Femur (tissue), 1 donor: ENCODE measurements around the gene RNF217.
A peak's percentile ranks its signal among the peaks of the same experiment; 100 is the strongest.
"Not testable (repeated sequence)": the region's sequence is repeated elsewhere in the genome, so short reads cannot be mapped to it uniquely, and the experiment has no call there.

Experiments
- DNase-seq: peaks from one replicate; pipeline ENCODE4 v3.0.0-alpha.2; 2017

The RNF217 gene, protein sequence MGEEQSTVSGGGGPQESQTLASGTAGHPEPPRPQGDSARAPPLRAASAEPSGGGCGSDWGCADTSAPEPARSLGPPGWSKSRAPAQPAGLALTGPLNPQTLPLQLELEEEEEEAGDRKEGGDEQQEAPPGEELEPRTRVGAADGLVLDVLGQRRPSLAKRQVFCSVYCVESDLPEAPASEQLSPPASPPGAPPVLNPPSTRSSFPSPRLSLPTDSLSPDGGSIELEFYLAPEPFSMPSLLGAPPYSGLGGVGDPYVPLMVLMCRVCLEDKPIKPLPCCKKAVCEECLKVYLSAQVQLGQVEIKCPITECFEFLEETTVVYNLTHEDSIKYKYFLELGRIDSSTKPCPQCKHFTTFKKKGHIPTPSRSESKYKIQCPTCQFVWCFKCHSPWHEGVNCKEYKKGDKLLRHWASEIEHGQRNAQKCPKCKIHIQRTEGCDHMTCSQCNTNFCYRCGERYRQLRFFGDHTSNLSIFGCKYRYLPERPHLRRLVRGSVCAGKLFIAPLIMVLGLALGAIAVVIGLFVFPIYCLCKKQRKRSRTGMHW

GRCh38 chr6:124961777-124962638 is at the start of gene RNF217:
RNF217 (plus strand) TSS chr6:124962437; CDS start chr6:124962545, 108 bp downstream.
- peak; percentile 79 for DNase-seq

GRCh38 chr6:124913056-124913455 is 49.2 kb upstream of the RNF217 start:
- no peak for DNase-seq

DNA sequence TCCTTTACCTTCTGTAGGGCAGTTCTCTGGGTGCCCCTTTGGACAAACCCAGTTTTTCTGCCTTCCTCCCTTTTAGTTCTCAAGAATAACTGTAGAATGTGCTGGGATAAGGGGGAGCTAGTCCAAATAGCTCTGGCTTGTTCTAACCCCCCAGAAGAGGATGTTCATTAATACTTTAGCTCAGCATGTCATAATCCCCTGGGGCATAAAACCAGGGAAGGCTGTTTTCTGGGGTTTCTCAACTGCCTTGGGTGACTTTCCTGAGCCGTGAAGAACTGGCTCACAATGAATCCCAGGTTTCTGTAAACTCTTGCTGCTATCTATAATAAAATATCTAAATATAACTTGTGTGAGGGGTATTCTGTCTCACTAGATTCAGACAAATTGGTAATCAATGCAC is 44.5 kb upstream of the RNF217 start:
- no peak for DNase-seq

DNA sequence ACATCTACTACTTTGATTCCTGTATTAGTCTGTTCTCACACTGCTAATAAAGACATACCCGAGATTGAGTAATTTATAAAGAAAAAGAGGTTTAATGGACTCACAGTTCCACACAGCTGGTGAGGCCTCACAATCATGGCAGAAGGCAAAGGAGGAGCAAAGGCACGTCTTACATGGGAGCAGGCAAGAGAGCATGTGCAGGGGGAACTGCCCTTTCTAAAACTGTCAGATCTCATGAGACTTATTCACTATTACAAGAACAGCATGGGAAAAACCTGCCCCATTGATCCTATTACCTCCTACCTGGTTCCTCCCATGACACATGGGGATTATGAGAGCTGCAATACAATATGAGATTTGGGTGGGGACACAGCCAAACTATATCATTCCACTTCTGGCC is 42.5 kb upstream of the RNF217 start:
- DNase-seq = not testable (repeated sequence)

DNA sequence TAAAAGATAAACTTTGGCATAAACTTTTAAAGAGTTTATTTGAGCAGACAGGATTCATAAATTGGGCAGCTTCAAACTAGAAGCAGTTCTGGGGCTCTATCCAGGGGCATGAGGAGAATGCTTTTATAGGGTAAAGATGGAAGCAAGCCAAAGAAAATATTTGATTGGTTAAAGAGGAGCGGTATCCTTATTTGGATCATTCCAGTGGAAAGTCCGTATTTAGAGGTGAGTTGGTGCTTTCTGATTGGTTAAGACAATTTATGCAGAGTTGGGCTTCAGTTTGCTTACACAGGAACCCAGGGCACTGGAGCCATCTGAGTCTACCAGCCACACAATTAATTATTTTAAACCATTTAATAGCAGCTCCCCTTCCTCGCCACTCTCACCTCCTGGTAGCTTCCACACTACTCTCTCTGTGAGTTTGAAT is 37.9 kb upstream of the RNF217 start:
- no peak for DNase-seq

- no peak for DNase-seq
Observed at GRCh38 chr6:124926435-124926834, 35.8 kb upstream of the RNF217 start.

DNA sequence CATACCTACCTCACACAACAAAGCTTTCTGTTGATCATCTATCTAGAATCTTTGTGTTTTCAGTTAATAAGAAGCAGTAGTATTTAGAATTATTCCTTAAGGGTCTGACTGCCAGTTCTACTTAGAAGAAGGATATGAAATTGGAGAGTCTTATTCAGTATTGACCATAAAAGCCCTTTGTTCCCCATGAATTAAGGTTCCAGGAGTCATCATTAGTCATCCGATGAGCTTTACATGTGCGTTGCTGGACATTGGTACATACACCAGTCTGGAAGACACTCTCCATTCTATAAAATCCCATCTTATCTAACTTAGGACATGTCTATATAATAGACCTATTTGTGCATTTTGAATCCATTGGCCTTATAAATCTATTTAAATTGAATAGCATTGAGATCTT is 34.4 kb upstream of the RNF217 start:
- no peak for DNase-seq

- no peak for DNase-seq
Observed at GRCh38 chr6:124928851-124929250, 33.4 kb upstream of the RNF217 start.

DNA sequence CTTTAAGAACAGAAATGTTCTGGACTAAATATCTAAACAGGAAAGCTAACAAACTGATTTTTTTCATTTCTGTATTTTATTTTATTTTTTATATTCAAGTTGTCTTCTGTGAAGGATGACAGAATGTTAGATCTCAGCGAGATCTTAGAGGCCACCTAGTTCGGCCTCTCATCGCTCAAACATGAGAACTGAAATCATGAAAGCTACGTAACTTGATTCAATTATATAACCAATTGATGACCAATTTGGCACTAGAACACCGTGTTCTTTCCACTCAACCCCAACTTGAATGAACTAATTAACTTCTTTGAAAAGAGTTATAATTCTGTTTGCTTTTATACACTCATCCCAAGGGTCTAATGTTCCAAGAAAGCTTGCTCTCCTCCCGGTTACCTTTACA is 24.6 kb upstream of the RNF217 start:
- DNase-seq = no peak

DNA sequence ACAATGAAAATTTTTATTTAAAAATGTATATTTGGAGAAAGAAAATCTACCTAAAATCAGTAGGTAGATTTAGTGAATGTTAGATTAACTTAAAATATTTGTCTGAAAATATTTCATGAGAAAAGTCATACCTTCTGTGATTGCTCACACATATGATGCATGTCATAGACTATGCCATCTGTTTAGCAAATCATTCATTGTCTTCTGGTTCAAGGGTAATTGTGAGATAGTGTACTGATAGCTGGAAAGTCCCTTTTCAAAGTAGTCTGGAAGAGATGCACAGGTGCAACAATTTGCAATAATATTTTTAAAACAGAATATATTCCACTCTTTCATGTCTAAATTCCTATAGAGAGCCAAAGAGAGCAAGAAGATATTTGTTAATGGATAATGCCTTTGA is 21.0 kb upstream of the RNF217 start:
- DNase-seq = no peak

DNA sequence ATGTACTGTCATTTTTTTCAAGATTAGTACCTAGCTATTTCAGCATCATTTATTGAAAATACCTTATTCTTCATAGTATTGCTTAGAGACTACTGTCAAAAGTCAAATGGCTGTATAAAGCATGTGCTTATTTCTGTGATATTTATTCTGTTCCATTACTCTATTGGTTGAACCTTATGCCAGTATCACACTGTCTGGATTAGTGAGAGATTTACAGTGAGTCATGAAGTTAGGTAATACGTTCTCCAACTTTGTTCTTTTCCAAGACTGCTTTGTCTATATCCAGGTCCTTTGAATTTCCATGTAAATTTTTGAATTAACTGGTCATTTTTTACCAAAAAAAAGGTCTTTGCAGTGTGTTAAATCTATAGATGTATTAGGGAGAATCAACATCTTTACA is 18.6 kb upstream of the RNF217 start:
- DNase-seq = no peak

GRCh38 chr6:124947971-124948451 is 14.2 kb upstream of the RNF217 start:
- no peak for DNase-seq

DNA sequence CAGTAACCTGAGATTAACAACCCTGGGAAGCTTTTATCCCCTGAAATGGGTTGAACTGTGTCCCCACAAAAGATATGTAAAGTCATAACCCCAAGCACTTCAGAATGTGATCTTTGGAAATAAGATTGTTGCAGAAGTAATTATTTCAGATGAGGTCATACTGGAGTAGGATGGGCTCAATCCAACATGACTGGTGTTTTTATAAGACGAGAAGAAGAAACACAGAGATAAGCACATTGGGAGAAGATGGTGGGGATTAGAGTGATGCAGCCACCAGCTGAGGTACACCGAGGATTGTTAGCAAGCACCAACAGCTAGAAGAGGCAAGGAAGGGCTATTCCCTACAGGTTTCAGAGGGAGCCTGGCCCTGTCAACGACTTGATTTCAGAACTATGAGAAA is 12.5 kb upstream of the RNF217 start:
- DNase-seq = no peak

DNA sequence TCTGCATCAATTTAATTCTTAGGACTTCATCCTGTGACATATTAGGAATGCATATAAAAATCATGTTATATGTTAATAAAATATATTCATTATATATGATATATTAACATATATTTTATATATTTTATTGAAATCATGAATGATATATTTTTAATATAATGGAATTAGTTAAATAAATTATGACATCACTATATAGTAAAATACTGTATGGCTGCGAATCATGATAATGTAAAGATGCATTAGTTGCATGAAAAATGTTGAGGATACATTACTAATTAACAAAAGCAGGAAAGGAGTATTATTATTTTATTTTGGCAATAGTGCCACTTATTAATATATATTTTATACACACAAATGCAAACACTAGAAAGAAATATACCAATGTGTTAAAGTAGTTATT is 8.4 kb upstream of the RNF217 start:
- no peak for DNase-seq

DNA sequence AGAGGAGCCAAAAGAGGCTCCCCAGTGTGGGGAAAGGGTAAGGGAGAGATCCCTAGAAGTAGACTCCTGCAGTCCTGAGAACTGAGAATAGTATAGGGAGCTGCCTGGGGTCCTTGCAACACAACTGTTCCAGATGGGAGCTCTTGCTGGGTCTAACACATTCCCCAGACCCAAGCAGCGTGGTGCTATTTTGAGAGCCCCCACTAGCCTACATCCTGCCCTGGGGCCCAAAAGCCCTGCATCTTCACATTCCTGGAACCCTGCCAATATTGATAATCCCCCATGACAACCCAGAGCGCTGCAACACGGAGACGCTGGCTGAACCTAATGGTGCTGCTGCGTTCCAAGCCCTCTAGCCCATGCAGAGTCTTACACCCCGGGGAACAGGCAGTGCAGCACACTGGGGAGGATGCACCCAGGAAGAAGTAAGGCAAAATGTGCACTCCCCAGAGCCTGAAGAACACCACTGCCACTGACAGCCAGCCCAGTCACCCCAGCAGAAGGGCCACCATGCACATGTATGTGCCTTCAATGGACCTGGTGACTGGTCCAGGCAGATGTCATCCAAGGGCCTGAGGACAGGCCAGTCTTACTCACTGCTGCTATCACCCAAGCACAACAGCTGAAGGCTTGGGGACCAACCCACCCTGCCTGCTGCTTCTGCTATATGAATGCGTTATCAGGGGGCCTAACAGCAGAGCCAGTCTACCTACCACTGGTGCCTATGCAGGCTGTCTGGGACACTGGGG is 7.0 kb upstream of the RNF217 start:
- no peak for DNase-seq

DNA sequence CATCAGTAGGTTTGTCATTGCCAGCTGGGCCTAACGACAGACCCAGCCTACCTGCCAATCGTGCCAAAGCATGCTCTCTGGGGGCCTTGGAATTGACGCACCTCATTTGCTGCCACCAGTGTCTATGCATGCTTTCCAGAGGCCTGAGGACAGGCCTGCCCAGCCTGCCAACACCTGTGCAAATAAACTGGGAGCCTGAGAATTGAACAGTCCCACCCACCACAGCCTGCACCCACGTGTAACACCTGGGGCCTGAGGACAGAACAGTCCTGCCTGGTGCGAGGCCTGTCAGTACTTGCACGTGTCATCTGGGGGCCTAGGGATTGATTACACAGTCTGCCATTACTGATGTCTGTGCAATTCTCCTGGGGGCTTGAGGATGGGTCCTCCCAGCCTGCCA is 6.2 kb upstream of the RNF217 start:
- no peak for DNase-seq

- no peak for DNase-seq
Observed at GRCh38 chr6:124958149-124958548, 4.1 kb upstream of the RNF217 start.

GRCh38 chr6:124958759-124959354 is 3.4 kb upstream of the RNF217 start:
- DNase-seq = no peak

- no peak for DNase-seq
Observed at GRCh38 chr6:124960757-124961463, 1.3 kb upstream of the RNF217 start.

DNA sequence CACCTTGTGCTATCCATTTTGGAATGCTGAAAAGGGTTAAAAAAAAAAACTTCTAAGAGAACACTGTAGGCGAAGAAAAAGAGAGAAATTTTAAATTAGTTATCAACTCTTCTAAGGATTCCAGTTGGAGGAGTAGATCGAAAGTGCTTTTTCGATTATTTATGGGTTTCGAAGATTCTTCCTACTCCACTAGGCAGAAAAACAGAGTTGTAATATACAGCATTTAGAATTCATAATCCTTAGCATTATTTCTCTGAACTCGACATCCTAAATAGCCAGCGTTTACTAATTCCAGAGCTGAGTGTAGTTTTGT is 817 bp upstream of the RNF217 start:
- no peak for DNase-seq

DNA sequence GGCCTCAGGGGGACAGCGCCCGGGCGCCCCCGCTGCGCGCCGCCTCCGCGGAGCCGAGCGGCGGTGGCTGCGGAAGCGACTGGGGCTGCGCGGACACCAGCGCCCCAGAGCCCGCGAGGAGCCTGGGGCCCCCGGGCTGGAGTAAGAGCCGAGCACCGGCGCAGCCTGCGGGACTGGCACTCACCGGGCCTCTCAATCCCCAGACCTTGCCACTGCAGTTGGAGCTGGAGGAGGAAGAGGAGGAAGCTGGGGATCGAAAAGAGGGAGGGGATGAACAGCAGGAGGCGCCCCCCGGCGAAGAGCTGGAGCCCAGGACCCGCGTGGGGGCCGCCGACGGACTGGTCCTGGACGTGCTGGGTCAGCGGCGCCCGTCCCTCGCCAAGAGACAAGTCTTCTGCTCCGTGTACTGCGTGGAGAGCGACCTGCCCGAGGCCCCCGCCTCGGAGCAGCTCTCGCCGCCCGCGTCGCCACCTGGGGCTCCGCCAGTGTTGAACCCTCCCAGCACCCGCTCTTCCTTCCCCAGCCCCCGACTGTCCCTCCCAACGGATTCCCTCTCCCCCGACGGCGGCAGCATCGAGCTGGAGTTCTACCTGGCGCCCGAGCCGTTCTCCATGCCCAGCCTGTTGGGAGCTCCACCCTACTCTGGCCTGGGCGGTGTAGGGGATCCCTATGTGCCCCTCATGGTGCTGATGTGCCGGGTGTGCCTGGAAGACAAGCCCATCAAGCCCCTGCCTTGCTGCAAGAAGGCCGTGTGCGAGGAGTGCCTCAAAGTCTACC is 590 bp downstream of the RNF217 start:
- DNase-seq = peak; percentile 61
